Testis (tissue), 5 donors: ENCODE measurements around the gene ATXN7. TPM values are rescaled to one million over a fixed set of nuclear protein-coding genes. Genes with fewer than 3 reads are reported as not detected.

Source experiments
- DNase-seq: peaks from one replicate; pipeline ENCODE4 v3.0.0-alpha.2; 2019
- H3K27ac ChIP-seq, 2 donors: fragments of 200-600 bp; sonication (generic); one replicate each; pipeline ENCODE4 v1.5.1; 2019
- H3K27me3 ChIP-seq: fragments of 200-600 bp; sonication (generic); one replicate; pipeline ENCODE4 v1.5.1; 2019
- H3K36me3 ChIP-seq: fragments of 200-600 bp; sonication (generic); one replicate; pipeline ENCODE4 v1.5.1; 2017; ENCODE audit warnings: low read depth; ENCODE audit errors: missing control alignments
- H3K4me1 ChIP-seq: fragments of 200-600 bp; sonication (generic); one replicate; pipeline ENCODE4 v1.5.1; 2019
- H3K4me3 ChIP-seq, 2 donors: fragments of 200-600 bp; sonication (generic); one replicate each; pipeline ENCODE4 v1.5.1; 2017 to 2019
- H3K9me3 ChIP-seq: fragments of 200-600 bp; sonication (generic); one replicate; pipeline ENCODE4 v1.5.1; 2017
- CTCF ChIP-seq, 3 experiments: fragments of 450-650 bp in 2 of 3; fragments of 200-600 bp in 1 of 3; sonication (generic) in 1 of 3; IDR thresholded peaks; one replicate each; pipeline ENCODE4 v1.5.1; 2016 to 2019; ENCODE audit warnings: antibody characterized with exemption in 3 of 3, mild to moderate bottlenecking in 2 of 3, moderate library complexity in 1 of 3
- POLR2A ChIP-seq: fragments of 450-650 bp; IDR thresholded peaks from one replicate; pipeline ENCODE4 v1.6.1; 2017; ENCODE audit warnings: antibody characterized with exemption, mild to moderate bottlenecking, moderate library complexity
- WGBS, 2 donors: methylation state at CpG; one replicate each; pipeline ENCODE4 v1.1.5; 2018; 5-methylcytosine and 5-hydroxymethylcytosine counted together
- intact Hi-C: fragments of 100-400 bp; cut with DNase I; formaldehyde crosslinking; loops from one replicate; pipeline ENCODE4 v1.15.1; 2023; ENCODE audit warnings: low total_unique reads
- long read RNA-seq, 2 donors: transcript quantifications; one replicate each; lab custom pipeline, GENCODE V29; 2026
- polyA plus RNA-seq: library from polyadenylated mRNA; stranded (reverse); fragments of 350-450 nt; fragmentation: Illumina TruSeq; extraction: RNeasy Lipid Tissue Mini Kit (QIAGEN cat#74804); gene quantifications from one replicate; pipeline ENCODE4 v1.2.3, GENCODE V29; 2014; ENCODE audit warnings: low read depth, low replicate concordance; ENCODE audit not compliant: insufficient read depth
- total RNA-seq, 2 donors: library from RNA; depleted of rRNA; stranded (reverse); fragments of >200 nt; gene quantifications; one replicate each; pipeline ENCODE4 v1.2.3, GENCODE V29; 2016

ATXN7 gene
- total RNA-seq (10 to 100 TPM; 46.0 to 47.6 TPM), polyA plus RNA-seq (30.9 TPM)
- long read RNA-seq, donor 1, transcript ATXN7-211 (1 exons, 3,268 nt) = major isoform, 5 of 5 reads
- long read RNA-seq, donor 1, partial matches to known transcripts = 0 of 5 reads
- long read RNA-seq, donor 1, other reads (novel, unspliced or antisense) = 0 of 5 reads
- long read RNA-seq, donor 2, partial matches to known transcripts = 0 of 3 reads
- long read RNA-seq, donor 2, other reads (novel, unspliced or antisense) = 0 of 3 reads

GRCh38 chr3:63863150-63864007, at the start of gene ATXN7, which contains the start of gene THOC7:
ATXN7 (plus strand) TSS chr3:63863867; CDS start chr3:63912599, 48,732 bp downstream.
THOC7 (minus strand) TSS chr3:63863805; CDS start chr3:63863790, 15 bp downstream.
- peak within 1 kb of the TSS; percentile 96 to 98 for H3K4me3 ChIP-seq
- no peaks in the 10 kb centered on the region for H3K9me3 ChIP-seq
- TF ChIP-seq POLR2A (no peak), CTCF (IDR thresholded peaks at IDR 0.05) (no peak)
- 1% methylated on average over 14 to 86 of the region's 98 CpGs for WGBS, 2 donors
- peak within 1 kb of the TSS; percentile 93 to 96 for H3K27ac ChIP-seq
- H3K36me3 ChIP-seq = no peaks in the 10 kb centered on the region
- H3K27me3 ChIP-seq = no peaks in the 10 kb centered on the region
- peak; percentile 65 for DNase-seq
- H3K4me1 ChIP-seq = peaks cover 14% of the 10 kb centered on the region
- intact Hi-C loops = no loop called here

- TF ChIP-seq CTCF (IDR thresholded peaks at IDR 0.05) (no peak), POLR2A (no peak)
- WGBS, 2 donors = 85 to 87% methylated on average over 3 of the region's 3 CpGs
- Histone ChIP-seq H3K9me3 (no peaks in the 10 kb centered on the region), H3K4me3 (no peak overlapping the region), H3K36me3 (no peaks in the 10 kb centered on the region), H3K27ac (no peak overlapping the region), H3K4me1 (peaks cover 4% of the 10 kb centered on the region), H3K27me3 (no peaks in the 10 kb centered on the region)
- intact Hi-C loops = loop anchor here (5.0 kb wide), 1 partner anchor 462 kb away; no protein-coding TSS in a partner anchor
- DNase-seq = no peak
These were observed 49.4 kb upstream of the ATXN7 start for GRCh38 chr3:63814237-63814636.

GRCh38 chr3:63817225-63817624, 46.4 kb upstream of the ATXN7 start:
- WGBS, 2 donors = 94 to 96% methylated on average over 5 of the region's 5 CpGs
- peaks cover 4% of the 10 kb centered on the region for H3K4me1 ChIP-seq
- H3K4me3 ChIP-seq = no peak overlapping the region
- intact Hi-C loops = no loop called here
- no peak for TF ChIP-seq POLR2A
- TF ChIP-seq CTCF (IDR thresholded peaks at IDR 0.05) = no peak
- no peaks in the 10 kb centered on the region for H3K27me3 ChIP-seq
- H3K9me3 ChIP-seq = no peaks in the 10 kb centered on the region
- no peak for DNase-seq
- H3K36me3 ChIP-seq = no peaks in the 10 kb centered on the region
- no peak overlapping the region for H3K27ac ChIP-seq

- H3K27ac ChIP-seq = no peak overlapping the region
- peaks cover 4% of the 10 kb centered on the region for H3K4me1 ChIP-seq
- 24 to 33% methylated on average over 10 of the region's 10 CpGs for WGBS, 2 donors
- no peak overlapping the region for H3K4me3 ChIP-seq
- H3K36me3 ChIP-seq = no peaks in the 10 kb centered on the region
- H3K9me3 ChIP-seq = no peaks in the 10 kb centered on the region
- H3K27me3 ChIP-seq = no peaks in the 10 kb centered on the region
- TF ChIP-seq CTCF (IDR thresholded peaks at IDR 0.05) (peak; percentile 84 to 92 (median 85)), POLR2A (no peak)
- peak; percentile 83 for DNase-seq
- intact Hi-C loops = no loop called here
These were observed 45.2 kb upstream of the ATXN7 start for GRCh38 chr3:63818282-63819150.
